GM20000 (cell line): ENCODE measurements around the gene PCDHGA12.
A peak's percentile ranks its signal among the peaks of the same experiment; 100 is the strongest.
"Not testable (repeated sequence)": the region's sequence is repeated elsewhere in the genome, so short reads cannot be mapped to it uniquely, and the experiment has no call there.

Experiments used
- DNase-seq: peaks from one replicate; pipeline ENCODE4 v3.0.0; 2012; ENCODE audit warnings: low spot score
- TF ChIP-seq, protein P1 (sequence below): IDR thresholded peaks from 2 replicates; pipeline ENCODE4 v1.5.1; 2012; ENCODE audit warnings: mild to moderate bottlenecking, control low read depth; ENCODE audit errors: extremely low read depth, missing control alignments

Gene PCDHGA12

DNA sequence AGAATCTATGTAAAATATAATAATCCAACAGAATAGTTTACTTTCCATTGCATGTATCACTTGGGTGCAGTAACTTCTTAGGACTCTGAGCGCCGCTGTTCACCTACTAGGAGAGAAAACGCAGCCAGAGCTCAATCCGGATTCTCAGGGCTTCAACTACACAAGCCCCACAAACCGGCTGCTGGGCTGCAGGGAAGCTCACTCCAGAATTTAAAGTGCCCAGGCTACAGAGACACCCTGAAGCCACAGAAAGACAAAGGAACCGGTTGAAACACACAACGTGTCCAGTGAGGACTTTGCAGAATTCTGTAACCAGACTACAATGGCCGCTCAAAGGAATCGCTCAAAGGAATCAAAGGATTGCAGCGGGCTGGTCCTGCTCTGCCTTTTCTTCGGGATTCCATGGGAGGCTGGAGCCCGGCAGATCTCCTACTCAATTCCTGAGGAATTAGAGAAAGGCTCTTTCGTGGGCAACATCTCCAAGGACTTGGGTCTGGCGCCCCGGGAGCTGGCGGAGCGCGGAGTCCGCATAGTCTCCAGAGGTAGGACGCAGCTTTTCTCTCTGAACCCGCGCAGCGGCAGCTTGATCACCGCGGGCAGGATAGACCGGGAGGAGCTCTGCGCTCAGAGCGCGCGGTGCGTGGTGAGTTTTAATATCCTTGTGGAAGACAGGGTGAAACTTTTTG is 17.3 kb upstream of the PCDHGA12 start, which contains the start of gene PCDHGA10:
TSS of gene PCDHGA10 (plus strand) at position 134 of the 686 bp plus-strand sequence. CDS start at position 323, 189 bp downstream.
- DNase-seq = peak; percentile 88
- TF ChIP-seq, protein P1, sequence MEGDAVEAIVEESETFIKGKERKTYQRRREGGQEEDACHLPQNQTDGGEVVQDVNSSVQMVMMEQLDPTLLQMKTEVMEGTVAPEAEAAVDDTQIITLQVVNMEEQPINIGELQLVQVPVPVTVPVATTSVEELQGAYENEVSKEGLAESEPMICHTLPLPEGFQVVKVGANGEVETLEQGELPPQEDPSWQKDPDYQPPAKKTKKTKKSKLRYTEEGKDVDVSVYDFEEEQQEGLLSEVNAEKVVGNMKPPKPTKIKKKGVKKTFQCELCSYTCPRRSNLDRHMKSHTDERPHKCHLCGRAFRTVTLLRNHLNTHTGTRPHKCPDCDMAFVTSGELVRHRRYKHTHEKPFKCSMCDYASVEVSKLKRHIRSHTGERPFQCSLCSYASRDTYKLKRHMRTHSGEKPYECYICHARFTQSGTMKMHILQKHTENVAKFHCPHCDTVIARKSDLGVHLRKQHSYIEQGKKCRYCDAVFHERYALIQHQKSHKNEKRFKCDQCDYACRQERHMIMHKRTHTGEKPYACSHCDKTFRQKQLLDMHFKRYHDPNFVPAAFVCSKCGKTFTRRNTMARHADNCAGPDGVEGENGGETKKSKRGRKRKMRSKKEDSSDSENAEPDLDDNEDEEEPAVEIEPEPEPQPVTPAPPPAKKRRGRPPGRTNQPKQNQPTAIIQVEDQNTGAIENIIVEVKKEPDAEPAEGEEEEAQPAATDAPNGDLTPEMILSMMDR = peak; percentile 76

DNA sequence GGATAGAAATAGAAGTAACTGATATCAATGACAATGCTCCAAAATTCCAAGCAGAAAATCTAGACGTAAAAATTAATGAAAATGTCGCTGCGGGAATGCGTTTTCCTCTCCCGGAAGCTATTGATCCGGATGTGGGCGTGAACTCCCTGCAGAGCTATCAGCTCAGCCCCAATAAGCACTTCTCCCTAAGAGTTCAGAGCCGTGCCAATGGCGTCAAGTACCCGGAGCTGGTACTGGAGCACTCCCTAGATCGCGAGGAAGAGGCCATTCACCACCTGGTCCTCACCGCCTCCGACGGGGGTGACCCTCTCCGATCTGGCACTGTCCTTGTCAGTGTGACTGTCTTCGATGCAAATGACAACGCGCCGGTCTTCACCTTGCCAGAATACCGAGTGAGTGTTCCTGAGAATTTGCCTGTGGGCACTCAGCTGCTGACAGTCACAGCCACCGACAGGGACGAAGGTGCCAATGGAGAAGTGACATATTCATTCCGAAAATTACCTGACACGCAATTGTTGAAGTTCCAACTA is 16.7 kb upstream of the PCDHGA12 start:
- TF ChIP-seq, protein P1 = no peak
- no peak for DNase-seq

DNA sequence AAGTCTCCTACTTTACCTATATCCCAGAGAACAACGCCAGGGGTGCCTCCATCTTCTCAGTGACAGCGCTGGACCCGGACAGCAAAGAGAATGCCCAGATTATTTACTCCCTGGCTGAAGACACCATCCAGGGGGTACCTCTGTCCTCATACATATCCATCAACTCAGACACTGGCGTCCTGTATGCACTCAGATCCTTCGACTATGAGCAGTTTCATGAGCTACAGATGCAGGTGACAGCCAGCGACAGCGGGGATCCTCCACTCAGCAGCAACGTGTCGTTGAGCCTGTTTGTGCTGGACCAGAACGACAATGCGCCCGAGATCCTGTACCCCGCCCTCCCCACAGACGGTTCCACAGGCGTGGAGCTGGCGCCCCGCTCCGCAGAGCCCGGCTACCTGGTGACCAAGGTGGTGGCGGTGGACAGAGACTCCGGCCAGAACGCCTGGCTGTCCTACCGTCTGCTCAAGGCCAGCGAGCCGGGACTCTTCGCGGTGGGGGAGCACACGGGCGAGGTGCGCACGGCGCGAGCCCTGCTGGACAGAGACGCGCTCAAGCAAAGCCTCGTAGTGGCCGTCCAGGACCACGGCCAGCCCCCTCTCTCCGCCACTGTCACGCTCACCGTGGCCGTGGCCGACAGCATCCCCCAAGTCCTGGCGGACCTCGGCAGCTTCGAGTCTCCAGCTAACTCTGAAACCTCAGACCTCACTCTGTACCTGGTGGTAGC is 15.6 kb upstream of the PCDHGA12 start:
- not testable (repeated sequence) for DNase-seq

DNA sequence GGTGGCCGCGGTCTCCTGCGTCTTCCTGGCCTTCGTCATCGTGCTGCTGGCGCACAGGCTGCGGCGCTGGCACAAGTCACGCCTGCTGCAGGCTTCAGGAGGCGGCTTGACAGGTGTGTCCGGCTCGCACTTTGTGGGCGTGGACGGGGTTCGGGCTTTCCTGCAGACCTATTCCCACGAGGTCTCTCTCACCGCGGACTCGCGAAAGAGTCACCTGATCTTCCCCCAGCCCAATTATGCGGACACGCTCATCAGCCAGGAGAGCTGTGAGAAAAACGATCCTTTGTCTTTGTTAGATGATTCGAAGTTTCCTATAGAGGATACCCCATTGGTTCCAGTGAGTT is 15.1 kb upstream of the PCDHGA12 start:
- not testable (repeated sequence) for DNase-seq

DNA sequence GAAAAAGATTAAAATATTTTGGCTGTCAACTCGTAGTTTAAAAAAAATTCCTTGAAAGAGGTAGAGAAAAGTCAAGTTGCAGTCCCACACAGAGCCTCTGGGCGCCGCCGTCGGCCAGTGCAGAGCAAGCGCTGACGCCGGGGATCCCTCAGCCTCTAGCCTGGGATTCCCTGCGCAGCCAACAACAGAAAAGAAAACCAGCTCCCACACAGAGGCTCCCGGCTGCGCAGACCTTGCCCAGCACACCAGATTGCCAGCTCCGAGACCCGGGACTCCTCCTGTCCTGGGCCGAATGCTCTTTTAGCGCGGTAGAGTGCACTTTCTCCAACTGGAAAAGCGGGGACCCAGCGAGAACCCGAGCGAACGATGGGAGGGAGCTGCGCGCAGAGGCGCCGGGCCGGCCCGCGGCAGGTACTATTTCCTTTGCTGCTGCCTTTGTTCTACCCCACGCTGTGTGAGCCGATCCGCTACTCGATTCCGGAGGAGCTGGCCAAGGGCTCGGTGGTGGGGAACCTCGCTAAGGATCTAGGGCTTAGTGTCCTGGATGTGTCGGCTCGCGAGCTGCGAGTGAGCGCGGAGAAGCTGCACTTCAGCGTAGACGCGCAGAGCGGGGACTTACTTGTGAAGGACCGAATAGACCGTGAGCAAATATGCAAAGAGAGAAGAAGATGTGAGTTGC is 12.7 kb upstream of the PCDHGA12 start, which contains the start of gene PCDHGB7:
TSS of gene PCDHGB7 (plus strand) at position 184 of the 679 bp plus-strand sequence. CDS start at position 367, 183 bp downstream.
- peak; percentile 88 for DNase-seq
- TF ChIP-seq, protein P1 = peak; percentile 91

DNA sequence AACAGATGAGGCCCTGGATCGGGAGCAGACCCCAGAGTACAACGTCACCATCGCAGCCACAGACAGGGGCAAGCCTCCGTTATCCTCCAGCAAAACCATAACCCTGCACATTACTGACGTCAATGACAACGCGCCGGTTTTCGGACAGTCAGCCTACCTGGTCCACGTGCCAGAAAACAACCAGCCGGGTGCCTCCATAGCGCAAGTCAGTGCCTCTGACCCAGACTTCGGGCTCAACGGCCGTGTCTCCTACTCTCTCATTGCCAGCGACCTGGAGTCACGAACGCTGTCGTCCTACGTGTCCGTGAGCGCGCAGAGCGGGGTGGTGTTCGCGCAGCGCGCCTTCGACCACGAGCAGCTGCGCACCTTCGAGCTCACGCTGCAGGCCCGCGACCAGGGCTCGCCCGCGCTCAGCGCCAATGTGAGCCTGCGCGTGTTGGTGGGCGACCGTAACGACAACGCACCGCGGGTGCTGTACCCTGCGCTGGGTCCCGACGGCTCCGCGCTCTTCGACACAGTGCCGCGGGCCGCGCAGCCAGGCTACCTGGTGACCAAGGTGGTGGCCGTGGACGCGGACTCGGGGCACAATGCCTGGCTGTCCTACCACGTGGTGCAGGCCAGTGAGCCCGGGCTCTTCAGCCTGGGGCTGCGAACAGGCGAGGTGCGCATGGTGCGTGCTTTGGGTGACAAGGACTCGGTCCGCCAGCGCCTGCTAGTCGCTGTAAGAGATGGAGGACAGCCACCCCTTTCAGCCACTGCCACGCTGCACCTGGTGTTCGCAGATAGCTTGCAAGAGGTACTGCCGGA is 11.0 kb upstream of the PCDHGA12 start:
- no peak for DNase-seq
- TF ChIP-seq, protein P1 = no peak

DNA sequence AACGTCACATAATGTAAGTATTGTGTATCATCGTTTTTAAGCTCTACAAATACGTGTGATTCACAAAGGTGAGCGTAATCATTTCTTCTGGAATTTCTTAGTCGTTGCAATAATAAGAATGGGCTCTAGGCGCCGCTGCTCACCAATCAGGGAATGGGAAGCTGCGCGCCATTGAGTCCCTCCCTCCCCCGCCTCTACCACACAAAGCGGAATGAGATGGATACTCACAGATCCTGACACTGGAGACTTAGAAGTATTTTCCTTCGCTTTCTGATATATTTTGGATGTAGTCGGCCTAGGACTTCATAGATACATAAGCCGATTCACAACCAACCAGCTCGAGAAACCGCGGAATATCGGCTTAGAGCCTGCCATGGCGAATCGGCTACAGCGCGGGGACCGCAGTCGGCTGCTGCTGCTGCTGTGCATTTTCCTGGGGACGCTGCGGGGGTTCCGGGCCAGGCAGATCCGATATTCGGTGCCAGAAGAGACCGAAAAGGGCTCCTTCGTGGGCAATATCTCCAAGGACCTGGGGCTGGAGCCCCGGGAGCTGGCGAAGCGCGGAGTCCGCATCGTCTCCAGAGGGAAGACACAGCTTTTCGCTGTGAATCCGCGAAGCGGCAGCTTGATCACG is 9.3 kb upstream of the PCDHGA12 start, which contains the start of gene PCDHGA11:
TSS of gene PCDHGA11 (plus strand) at position 197 of the 634 bp plus-strand sequence. CDS start at position 374, 177 bp downstream.
- DNase-seq = peak; percentile 72

More for the DNA sequence above, 9.3 kb upstream of the PCDHGA12 start, which contains the start of gene PCDHGA11:
- TF ChIP-seq, protein P1 = peak; percentile 56
